ENCODE data around the gene MAPK9.

The MAPK9 gene

DNA sequence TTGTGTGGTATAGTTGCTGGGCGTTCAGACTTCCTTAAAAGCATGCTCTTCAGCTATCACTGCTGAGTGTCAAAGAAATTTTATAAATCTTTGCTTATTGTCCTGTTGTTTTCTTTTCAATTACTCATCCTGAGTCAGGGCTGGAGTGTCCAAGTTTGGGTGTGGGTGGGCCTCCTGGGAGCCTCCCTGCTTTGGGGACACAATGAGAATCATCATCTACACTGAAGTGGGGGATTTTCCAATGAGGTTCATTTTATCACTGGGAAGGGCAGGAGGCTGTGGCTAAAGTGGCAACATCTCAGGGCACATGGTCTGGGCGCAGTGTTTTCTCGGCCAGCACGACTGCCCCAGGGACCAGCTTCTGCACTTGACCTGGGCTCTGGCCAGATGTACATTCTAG, 41.8 kb upstream of the MAPK9 start:
- Histone ChIP-seq H3K9ac (ENCODE audit: low read length) (no peak overlapping the region), H2AFZ (ENCODE audit: low read depth, low read length, severe bottlenecking) (no peak overlapping the region), H3K9me3 (ENCODE audit: insufficient read depth, low read length) (no peaks in the 10 kb centered on the region), H3F3A (ENCODE audit: insufficient read depth) (no peaks in the 10 kb centered on the region), H3K27me3 (ENCODE audit: low read length) (no peaks in the 10 kb centered on the region), H3K4me2 (ENCODE audit: low read depth, low read length, poor library complexity, severe bottlenecking) (no peak overlapping the region), H4K20me1 (ENCODE audit: low read depth, low read length) (no peaks in the 10 kb centered on the region), H3K79me2 (ENCODE audit: insufficient read depth, low read length) (no peaks in the 10 kb centered on the region), H3K4me3 (ENCODE audit: insufficient read depth, low read length, poor library complexity, severe bottlenecking) (no peak overlapping the region), H3K9me2 (replicated peaks; ENCODE audit: insufficient read depth, low read length) (no peaks in the 10 kb centered on the region), H3K27ac (ENCODE audit: low read depth, low read length) (no peak overlapping the region), H3K36me3 (ENCODE audit: low read length) (no peaks in the 10 kb centered on the region)
- no peak for TF ChIP-seq EZH2phosphoT487 (conservative IDR thresholded peaks at IDR 0.05; ENCODE audit: low read length)
- TF ChIP-seq, protein P1, sequence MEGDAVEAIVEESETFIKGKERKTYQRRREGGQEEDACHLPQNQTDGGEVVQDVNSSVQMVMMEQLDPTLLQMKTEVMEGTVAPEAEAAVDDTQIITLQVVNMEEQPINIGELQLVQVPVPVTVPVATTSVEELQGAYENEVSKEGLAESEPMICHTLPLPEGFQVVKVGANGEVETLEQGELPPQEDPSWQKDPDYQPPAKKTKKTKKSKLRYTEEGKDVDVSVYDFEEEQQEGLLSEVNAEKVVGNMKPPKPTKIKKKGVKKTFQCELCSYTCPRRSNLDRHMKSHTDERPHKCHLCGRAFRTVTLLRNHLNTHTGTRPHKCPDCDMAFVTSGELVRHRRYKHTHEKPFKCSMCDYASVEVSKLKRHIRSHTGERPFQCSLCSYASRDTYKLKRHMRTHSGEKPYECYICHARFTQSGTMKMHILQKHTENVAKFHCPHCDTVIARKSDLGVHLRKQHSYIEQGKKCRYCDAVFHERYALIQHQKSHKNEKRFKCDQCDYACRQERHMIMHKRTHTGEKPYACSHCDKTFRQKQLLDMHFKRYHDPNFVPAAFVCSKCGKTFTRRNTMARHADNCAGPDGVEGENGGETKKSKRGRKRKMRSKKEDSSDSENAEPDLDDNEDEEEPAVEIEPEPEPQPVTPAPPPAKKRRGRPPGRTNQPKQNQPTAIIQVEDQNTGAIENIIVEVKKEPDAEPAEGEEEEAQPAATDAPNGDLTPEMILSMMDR (IDR thresholded peaks at IDR 0.05; ENCODE audit: insufficient read depth, low read length, poor library complexity, severe bottlenecking), result no peak

DNA sequence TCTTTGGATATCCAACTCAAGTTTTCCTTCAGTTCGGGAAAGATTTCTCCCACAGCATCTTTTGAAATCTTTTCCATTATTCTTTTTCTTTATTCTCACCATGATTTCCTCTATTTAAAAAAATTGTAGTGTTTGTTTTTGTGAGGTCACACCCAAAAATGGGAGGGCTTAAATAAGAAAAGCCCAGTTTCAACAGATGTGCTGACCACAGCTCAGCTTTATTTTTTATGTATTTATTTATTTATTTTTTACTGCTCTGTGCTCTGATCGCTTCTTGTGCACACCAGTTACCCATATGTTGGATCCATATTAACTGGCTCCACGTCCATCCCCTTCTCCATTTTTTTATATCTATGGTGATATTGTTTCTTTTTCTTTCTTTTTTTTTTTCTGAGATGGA, 41.0 kb upstream of the MAPK9 start:
- H3F3A ChIP-seq (ENCODE audit: insufficient read depth), result no peaks in the 10 kb centered on the region
- no peak overlapping the region for H3K9ac ChIP-seq (ENCODE audit: low read length)
- no peak overlapping the region for H2AFZ ChIP-seq (ENCODE audit: low read depth, low read length, severe bottlenecking)
- H3K79me2 ChIP-seq (ENCODE audit: insufficient read depth, low read length), result no peaks in the 10 kb centered on the region
- TF ChIP-seq, protein P1 (IDR thresholded peaks at IDR 0.05; ENCODE audit: insufficient read depth, low read length, poor library complexity, severe bottlenecking), result no peak
- no peak for TF ChIP-seq EZH2phosphoT487 (conservative IDR thresholded peaks at IDR 0.05; ENCODE audit: low read length)
- no peaks in the 10 kb centered on the region for H3K9me2 ChIP-seq (replicated peaks; ENCODE audit: insufficient read depth, low read length)
- no peaks in the 10 kb centered on the region for H3K27me3 ChIP-seq (ENCODE audit: low read length)
- H3K4me3 ChIP-seq (ENCODE audit: insufficient read depth, low read length, poor library complexity, severe bottlenecking), result no peak overlapping the region
- H4K20me1 ChIP-seq (ENCODE audit: low read depth, low read length), result no peaks in the 10 kb centered on the region
- no peaks in the 10 kb centered on the region for H3K9me3 ChIP-seq (ENCODE audit: insufficient read depth, low read length)
- no peaks in the 10 kb centered on the region for H3K36me3 ChIP-seq (ENCODE audit: low read length)
- no peak overlapping the region for H3K4me2 ChIP-seq (ENCODE audit: low read depth, low read length, poor library complexity, severe bottlenecking)
- H3K27ac ChIP-seq (ENCODE audit: low read depth, low read length), result no peak overlapping the region

DNA sequence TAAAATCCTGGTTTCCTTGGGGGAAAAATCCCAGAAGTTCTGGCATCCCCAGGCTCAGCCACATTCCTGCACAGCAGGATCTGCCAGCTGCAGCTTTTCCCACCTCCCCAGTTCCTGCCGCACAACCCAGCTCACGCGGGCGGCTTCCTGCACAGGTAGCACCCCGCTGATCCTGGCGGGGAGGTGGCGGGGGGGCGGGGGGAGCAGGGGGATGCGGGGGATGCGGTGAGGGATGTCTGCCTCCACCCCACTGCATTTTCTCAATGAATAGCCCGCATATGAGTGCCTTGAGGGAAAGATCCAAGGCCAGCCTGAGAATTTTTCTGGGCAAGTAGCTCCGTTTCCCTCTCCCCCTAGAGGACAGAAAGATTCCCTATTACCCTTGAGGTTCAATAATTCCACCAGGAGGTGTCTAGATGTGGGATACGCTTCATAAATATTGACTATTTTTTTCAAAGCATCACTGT, 40.2 kb upstream of the MAPK9 start:
- Histone ChIP-seq H3K4me3 (ENCODE audit: insufficient read depth, low read length, poor library complexity, severe bottlenecking) (no peak overlapping the region), H3K4me2 (ENCODE audit: low read depth, low read length, poor library complexity, severe bottlenecking) (no peak overlapping the region), H3K27me3 (ENCODE audit: low read length) (no peaks in the 10 kb centered on the region), H3K9me2 (replicated peaks; ENCODE audit: insufficient read depth, low read length) (no peaks in the 10 kb centered on the region), H3K36me3 (ENCODE audit: low read length) (no peaks in the 10 kb centered on the region), H3F3A (ENCODE audit: insufficient read depth) (no peaks in the 10 kb centered on the region), H3K9me3 (ENCODE audit: insufficient read depth, low read length) (no peaks in the 10 kb centered on the region), H3K27ac (ENCODE audit: low read depth, low read length) (no peak overlapping the region), H3K79me2 (ENCODE audit: insufficient read depth, low read length) (no peaks in the 10 kb centered on the region), H3K9ac (ENCODE audit: low read length) (no peak overlapping the region), H4K20me1 (ENCODE audit: low read depth, low read length) (no peaks in the 10 kb centered on the region), H2AFZ (ENCODE audit: low read depth, low read length, severe bottlenecking) (no peak overlapping the region)
- TF ChIP-seq, protein P1 (IDR thresholded peaks at IDR 0.05; ENCODE audit: insufficient read depth, low read length, poor library complexity, severe bottlenecking), result no peak
- no peak for TF ChIP-seq EZH2phosphoT487 (conservative IDR thresholded peaks at IDR 0.05; ENCODE audit: low read length)

DNA sequence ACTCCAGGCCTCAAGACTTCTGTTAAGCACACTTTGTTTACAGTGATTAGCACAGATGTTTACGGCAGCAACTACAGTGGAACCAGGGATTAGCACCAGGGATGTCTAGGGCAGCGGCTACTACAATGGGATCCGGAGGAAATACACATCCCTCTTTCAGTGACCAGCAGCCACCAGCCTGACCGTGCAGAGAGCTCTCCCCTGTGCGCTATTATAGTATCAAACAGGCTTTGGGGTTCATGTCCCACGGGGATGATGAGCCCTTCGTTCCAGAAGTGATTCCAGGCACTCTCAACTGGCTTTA, 39.7 kb upstream of the MAPK9 start:
- Histone ChIP-seq H3F3A (ENCODE audit: insufficient read depth) (no peaks in the 10 kb centered on the region), H3K9me2 (replicated peaks; ENCODE audit: insufficient read depth, low read length) (no peaks in the 10 kb centered on the region)

More for the DNA sequence above, 39.7 kb upstream of the MAPK9 start:
- TF ChIP-seq, protein P1 (IDR thresholded peaks at IDR 0.05; ENCODE audit: insufficient read depth, low read length, poor library complexity, severe bottlenecking), result no peak
- TF ChIP-seq EZH2phosphoT487 (conservative IDR thresholded peaks at IDR 0.05; ENCODE audit: low read length), result no peak
- Histone ChIP-seq H3K79me2 (ENCODE audit: insufficient read depth, low read length) (no peaks in the 10 kb centered on the region), H3K4me3 (ENCODE audit: insufficient read depth, low read length, poor library complexity, severe bottlenecking) (no peak overlapping the region), H2AFZ (ENCODE audit: low read depth, low read length, severe bottlenecking) (no peak overlapping the region), H4K20me1 (ENCODE audit: low read depth, low read length) (no peaks in the 10 kb centered on the region), H3K27ac (ENCODE audit: low read depth, low read length) (no peak overlapping the region), H3K36me3 (ENCODE audit: low read length) (no peaks in the 10 kb centered on the region), H3K27me3 (ENCODE audit: low read length) (no peaks in the 10 kb centered on the region), H3K4me2 (ENCODE audit: low read depth, low read length, poor library complexity, severe bottlenecking) (no peak overlapping the region), H3K9me3 (ENCODE audit: insufficient read depth, low read length) (no peaks in the 10 kb centered on the region), H3K9ac (ENCODE audit: low read length) (no peak overlapping the region)

Measured in SU-DHL-6 (cell line).